Muscle layer of duodenum (tissue), 2 donors: ENCODE data around the gene CACFD1.

ENCODE experiments used
- H3K27ac ChIP-seq: one replicate; pipeline ENCODE4 v1.7.0; 2013; ENCODE audit warnings: mild to moderate bottlenecking, low read length
- H3K27me3 ChIP-seq: one replicate; pipeline ENCODE4 v1.7.0; 2013; ENCODE audit warnings: low read depth, mild to moderate bottlenecking, control low read depth, low read length
- H3K36me3 ChIP-seq, 2 donors: one replicate each; pipeline ENCODE4 v1.7.0; 2013; ENCODE audit warnings: low read length in 2 of 2, control low read depth in 1 of 2, mild to moderate bottlenecking in 1 of 2; ENCODE audit not compliant: insufficient read depth in 2 of 2, control insufficient read depth in 1 of 2
- H3K4me1 ChIP-seq, 2 donors: one replicate each; pipeline ENCODE4 v1.7.0; 2013; ENCODE audit warnings: low read length in 2 of 2, mild to moderate bottlenecking in 2 of 2, control low read depth in 1 of 2, moderate library complexity in 1 of 2; ENCODE audit not compliant: insufficient read depth in 2 of 2, control insufficient read depth in 1 of 2
- H3K4me3 ChIP-seq, 2 donors: one replicate each; pipeline ENCODE4 v1.7.0; 2013; ENCODE audit warnings: low read length in 2 of 2, low read depth in 1 of 2, mild to moderate bottlenecking in 1 of 2
- H3K9me3 ChIP-seq, 2 donors: one replicate each; pipeline ENCODE4 v1.7.0; 2013; ENCODE audit warnings: low read length in 2 of 2, control low read depth in 1 of 2, mild to moderate bottlenecking in 1 of 2; ENCODE audit not compliant: control insufficient read depth in 1 of 2
- donor health status: healthy.

CACFD1 gene

DNA sequence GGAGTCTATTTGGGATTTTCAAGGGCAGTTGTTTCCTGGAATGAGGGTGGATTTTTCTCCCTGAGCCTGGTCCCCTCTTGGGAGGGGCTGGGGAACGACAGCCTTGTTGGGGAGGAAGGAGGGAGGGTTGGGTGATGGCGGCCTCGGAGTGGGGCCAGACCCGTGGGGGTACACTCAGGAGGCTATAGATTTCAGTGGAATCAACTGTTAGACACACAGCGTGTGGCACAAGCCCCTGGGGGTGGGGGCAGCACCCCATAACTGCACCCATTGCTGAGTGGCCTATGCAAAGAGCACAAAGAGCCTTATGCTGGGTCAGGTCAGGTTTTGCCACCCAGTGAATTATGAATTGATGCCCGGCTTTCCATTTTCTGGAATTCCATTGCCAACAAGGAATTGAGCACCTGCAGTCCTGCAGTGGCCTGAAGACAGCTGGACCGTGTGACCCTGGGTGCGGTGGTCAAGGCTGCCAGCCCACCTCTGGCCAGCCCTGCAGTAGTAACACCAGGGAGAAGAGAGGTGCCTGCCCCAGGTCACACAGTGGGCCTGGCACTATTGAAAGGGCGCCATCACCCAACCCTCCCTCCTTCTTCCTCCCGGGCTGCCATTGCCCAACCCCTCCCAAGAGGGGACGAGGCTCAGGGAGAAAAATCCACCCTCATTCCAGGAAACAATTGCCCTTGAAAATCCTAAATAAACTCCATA, 56.6 kb downstream of the CACFD1 start:
- Histone ChIP-seq H3K27me3 (no peaks in the 10 kb centered on the region), H3K27ac (no peak overlapping the region), H3K4me3 (no peak overlapping the region), H3K9me3 (no peaks in the 10 kb centered on the region), H3K4me1 (no peaks in the 10 kb centered on the region), H3K36me3 (no peaks in the 10 kb centered on the region)

- H3K4me1 ChIP-seq, result no peaks in the 10 kb centered on the region
- H3K4me3 ChIP-seq, result no peak overlapping the region
- H3K36me3 ChIP-seq, result no peaks in the 10 kb centered on the region
- no peaks in the 10 kb centered on the region for H3K9me3 ChIP-seq
- H3K27me3 ChIP-seq, result no peaks in the 10 kb centered on the region
- H3K27ac ChIP-seq, result no peak overlapping the region
These were observed 57.2 kb downstream of the CACFD1 start for GRCh38 chr9:133516961-133517350.

DNA sequence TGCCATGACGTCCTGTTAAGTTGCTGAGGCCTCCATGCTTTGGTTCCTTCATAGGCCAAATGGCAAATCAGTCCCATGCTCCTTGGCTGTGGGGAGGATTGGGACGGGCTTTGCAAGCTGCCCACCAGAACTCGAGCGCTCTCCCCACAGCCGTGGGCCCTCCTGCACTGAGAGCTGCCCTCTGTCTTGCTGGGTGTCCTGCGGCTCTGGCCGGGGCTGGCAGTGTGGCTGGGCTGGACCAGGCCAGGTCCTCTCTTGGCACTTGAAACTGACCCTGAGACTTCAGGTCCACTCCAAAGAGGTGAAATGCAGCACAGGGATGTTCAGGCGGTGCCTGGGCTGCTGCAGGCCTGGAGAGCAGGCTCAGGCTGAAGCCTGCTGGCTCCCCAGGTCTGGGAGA, 57.9 kb downstream of the CACFD1 start:
- Histone ChIP-seq H3K4me1 (no peaks in the 10 kb centered on the region), H3K36me3 (no peaks in the 10 kb centered on the region), H3K4me3 (no peak overlapping the region), H3K27me3 (no peaks in the 10 kb centered on the region), H3K9me3 (no peaks in the 10 kb centered on the region), H3K27ac (no peak overlapping the region)

DNA sequence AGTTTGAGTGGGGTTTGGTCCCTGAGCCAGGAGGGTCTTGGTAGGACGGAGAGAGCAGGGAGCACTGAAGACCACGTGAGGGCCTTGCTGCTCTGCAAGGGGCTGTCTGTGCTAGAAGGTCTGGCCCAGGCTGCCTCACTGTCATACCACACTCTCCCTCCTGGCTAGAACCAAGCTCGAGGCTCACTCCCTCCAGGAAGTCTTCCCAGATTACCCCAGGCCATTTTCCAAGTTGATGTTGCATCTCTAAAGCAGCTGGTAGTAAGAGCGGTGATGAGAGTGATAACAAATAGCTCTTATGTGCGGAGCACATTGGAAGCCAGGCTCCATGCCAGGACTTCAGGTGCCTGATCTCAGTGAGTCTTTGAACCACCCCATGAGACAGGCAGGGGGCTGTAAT, 58.4 kb downstream of the CACFD1 start:
- Histone ChIP-seq H3K4me1 (no peaks in the 10 kb centered on the region), H3K27ac (no peak overlapping the region), H3K27me3 (no peaks in the 10 kb centered on the region), H3K36me3 (no peaks in the 10 kb centered on the region), H3K9me3 (no peaks in the 10 kb centered on the region), H3K4me3 (no peak overlapping the region)

- Histone ChIP-seq H3K36me3 (no peaks in the 10 kb centered on the region), H3K4me1 (no peaks in the 10 kb centered on the region), H3K27me3 (no peaks in the 10 kb centered on the region), H3K9me3 (no peaks in the 10 kb centered on the region), H3K27ac (no peak overlapping the region), H3K4me3 (no peak overlapping the region)
These were observed 59.1 kb downstream of the CACFD1 start for GRCh38 chr9:133518706-133519449.

- Histone ChIP-seq H3K27ac (no peak overlapping the region), H3K9me3 (no peaks in the 10 kb centered on the region), H3K4me1 (no peaks in the 10 kb centered on the region), H3K4me3 (no peak overlapping the region), H3K36me3 (no peaks in the 10 kb centered on the region), H3K27me3 (no peaks in the 10 kb centered on the region)
These were observed 59.9 kb downstream of the CACFD1 start for GRCh38 chr9:133519693-133520092.

DNA sequence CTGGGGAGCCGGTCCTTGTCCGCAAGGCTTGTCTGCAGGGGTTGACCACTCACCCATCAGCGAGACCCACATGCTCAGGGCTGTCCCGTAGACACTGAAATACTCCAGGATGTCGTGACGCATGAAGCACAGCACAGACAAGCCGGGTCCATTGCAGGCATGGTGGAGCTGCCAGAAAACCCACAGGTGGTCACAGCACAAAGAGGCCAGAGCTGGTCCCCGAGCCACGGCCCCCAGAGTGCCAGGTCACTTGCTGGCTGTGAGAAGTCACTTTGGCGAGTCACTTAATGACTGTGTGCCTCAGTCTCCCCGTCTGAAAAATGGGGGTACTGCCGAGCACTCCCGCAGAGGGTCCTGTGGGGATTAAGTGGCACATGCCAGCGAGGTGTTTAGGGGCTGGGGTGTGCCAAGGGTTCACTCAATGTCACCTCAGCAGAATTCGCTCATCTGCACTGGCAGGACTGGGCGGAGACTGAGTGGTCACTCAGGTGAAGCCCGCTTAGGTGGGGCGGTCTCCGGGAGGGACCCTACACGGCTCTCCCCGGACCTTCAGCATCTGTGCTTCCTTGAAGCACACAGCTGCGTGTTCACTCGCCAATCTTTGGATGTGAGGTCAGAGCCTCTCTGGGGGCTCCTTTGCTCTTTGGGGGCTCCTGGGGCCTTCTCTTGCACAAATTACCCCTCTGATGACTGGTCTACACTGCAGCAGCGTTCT, 60.5 kb downstream of the CACFD1 start:
- no peaks in the 10 kb centered on the region for H3K27me3 ChIP-seq
- H3K9me3 ChIP-seq, result no peaks in the 10 kb centered on the region
- no peak overlapping the region for H3K27ac ChIP-seq
- no peaks in the 10 kb centered on the region for H3K36me3 ChIP-seq
- no peaks in the 10 kb centered on the region for H3K4me1 ChIP-seq
- no peak overlapping the region for H3K4me3 ChIP-seq
